Suppressor macrophage treated with lipopolysaccharide for 1 hour (primary cell): ENCODE results near the gene RIN3.

Experiments used
- DNase-seq, 3 donors: peaks; one replicate each; pipeline ENCODE4 v3.0.0-alpha.2; 2020 to 2022

Gene RIN3

DNA sequence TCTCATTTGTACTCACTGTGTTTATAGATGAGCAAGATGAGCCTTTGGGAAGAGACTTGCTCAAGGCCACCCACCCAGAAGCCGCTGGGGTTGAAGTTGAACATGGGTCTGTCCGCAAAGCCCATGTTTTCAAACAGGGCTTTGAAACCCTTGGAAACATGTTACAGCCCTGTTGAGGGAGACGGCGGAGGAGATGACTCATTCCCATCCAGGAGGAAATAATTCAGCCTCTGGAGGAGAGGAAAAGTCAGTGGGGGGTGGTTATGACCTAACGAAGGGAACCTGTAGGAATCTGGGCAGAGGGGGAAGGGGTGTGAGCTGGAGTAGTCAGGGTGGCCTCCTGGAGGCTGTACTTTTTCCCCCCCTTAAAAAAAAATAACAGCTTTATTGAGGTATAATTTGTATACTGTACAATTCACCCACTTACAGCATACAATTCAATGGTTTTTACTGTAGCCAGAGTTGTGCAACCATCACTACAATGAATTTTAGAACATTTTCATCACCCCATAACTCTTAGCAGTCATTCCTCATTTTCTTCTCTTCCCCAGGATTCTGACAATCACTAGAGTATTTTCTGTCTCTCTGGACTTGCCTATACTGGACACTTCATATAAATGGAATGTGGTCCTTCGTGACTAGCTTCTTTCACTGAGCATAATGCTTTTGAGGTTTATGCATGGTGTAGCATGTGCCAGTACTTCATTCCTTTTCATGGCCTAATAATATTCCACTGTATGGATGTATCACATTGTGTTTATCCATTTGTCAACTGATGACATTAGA, 1.9 kb upstream of the RIN3 start:
- peak in 1 of 3 donors; percentile 44 for DNase-seq

DNA sequence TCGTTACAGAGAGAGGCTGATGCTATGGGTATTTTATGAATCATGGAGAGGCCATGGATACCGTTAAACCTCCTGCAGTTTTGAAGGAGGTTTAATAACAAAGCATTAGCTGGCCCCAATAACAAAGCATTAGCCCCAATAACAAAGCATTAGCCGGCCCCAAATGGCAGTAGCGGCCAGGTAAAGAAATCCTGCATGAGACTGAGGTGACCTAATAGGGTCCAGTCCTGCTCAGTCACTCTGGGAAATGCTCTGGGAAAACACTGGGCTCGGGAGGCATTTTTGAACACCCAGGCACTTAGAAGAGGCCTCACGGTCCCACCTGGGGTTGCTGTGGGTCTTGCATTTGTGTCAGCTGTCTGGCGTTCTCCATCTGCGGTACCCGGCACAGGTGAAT, 776 bp upstream of the RIN3 start:
- DNase-seq = no peak

GRCh38 chr14:92513966-92514843, 624 bp downstream of the RIN3 start:
- peak in 1 of 3 donors; percentile 63 for DNase-seq

DNA sequence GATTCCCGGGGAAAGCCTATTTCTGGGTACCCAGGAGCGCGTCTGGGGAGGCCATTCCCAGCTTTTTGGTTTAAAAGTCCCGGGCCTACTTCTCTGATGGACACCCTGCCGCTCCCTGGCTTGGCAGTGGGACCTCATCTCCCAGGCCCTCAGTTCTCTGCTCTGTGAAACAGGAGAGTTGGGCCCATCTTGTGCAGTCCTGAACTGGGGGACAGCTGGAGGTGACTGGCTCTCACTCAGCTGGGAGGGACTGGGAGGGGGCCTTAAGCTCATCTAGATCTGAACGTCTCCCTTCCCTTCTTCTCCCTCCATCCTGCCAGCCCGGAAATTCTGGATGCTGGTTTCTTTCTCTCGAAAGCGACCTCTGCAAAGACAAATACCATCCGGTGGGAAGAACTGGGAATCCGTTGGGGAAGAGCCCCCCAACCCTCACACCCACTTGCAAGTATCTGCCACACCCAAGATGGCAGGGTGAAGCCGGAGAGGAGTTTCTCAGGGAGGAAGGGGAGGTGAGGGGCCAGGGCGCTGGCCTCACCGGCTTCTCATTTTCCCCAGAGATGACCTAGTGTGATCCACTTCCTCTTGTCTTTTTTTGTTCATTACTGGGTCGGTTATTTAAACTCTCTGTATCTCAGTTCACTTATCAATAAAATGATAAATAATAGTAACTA, 1.4 kb downstream of the RIN3 start:
- peak; percentile 44 to 65 (median 58) for DNase-seq

GRCh38 chr14:92515546-92516343, 2.2 kb downstream of the RIN3 start:
- peak; percentile 63 to 70 (median 64) for DNase-seq

DNA sequence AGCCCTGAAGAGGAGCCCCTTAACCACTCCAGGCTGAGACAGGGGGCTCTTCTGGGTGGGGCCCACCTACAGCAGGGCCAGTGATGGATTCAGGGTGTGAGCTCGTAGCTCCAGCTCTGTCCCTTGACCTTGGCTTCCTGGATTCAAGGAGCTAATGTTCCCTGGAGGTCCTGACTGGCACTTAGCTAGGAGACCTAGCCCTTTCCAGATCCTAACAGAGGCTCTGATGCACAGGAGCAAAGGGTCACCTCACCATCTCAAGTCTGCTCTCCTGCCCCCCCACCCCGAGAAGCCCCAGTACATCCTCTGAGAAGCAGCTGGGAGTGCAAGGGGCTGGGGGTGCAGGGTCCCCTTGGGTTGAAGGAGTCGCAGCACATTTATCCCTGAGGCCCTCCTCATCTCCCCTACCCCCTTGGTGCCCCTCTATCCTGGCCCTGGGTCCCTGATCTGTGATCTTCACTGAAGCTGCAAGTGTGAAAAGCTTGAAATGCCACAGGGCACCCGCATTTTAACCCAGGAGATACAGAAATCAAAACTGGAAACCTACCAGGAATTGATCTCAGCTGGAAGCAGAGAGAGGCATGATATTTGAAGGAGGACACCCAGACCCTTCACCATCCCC, 2.9 kb downstream of the RIN3 start:
- DNase-seq = no peak

DNA sequence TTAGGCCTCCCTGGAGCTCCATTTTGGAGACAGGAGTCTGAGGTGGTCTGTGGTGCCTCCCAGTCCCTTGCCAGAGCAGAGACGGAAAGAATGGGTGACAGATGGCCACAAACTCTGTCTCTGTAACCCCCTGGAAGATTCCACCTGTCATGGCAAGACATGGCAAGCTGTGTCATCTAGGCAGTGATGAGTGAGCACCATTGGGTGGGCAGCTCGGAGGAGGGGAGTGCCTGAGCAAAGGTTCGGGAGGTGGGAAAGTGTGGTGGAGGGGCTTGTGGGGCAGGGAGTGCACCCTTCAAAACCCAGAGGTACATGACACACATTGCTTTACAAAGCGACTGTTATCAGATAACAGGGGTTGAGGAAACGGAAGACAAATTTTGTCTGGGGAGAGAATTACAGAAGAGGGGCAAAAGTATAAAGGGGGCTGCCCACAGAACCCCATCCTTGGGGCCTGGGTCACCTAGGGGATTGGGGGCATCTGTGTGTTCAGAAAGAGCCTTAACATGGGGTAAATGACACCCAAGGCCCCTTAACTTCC, 3.5 kb downstream of the RIN3 start:
- no peak for DNase-seq

GRCh38 chr14:92517761-92518160, 4.2 kb downstream of the RIN3 start:
- DNase-seq = no peak

DNA sequence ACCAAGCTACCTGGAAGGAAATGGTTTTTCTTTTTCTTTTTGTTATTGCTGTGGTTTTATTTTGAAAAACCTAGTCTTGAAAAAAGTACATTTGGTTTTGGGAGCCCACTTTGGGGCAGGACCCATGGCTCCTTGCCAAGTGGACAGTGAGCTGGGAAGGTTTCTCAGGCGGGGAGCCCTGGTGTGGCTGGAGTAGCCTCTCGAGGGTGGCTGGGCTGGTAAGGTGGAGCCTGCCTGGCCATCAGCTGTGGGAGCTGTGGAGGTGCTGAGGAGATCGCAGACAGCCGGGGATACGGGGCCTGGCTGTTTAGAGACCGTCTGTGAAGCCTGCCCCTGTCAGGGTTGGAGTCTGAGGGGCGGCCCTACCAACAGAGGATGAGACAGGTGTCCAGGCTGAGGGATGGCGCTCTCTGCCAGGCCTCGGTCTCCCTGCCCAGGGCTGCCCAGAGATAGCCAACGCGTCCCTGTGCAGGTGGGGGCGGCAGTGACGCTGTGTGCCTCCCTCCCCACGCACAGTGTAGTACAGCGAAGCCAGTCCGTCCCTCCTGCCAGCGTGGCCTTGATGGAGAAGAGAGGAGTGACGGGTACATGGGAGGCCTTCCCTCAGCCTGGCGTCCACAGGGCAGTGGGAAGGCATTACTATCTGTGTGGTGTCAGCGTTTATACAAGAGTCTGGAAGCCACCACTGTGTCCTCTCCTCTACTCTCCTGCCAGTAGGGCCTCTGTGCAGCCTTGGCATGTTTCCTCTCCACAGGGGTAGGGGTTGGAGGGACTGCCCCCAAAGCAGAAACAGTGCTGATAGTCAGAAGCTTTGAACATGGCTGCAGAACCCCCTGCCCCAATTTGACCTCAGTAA, 5.9 kb downstream of the RIN3 start:
- no peak for DNase-seq

GRCh38 chr14:92520102-92521057, 6.8 kb downstream of the RIN3 start:
- DNase-seq = no peak

DNA sequence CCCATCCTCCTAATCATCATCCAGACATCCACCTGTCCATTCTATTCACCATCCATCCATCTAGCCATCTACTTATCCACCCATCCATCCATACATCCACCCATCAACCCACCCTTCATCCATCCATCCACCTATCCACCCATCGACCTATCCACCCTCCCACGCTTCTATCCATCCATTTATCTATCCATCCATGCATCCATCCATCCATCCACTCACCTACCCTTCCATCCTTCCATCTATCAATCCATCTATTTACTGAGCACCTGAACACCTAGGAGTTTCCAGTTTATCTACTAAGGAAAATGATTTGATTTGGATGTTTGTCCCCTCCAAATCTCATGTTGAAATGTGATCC, 7.5 kb downstream of the RIN3 start:
- DNase-seq = no peak

GRCh38 chr14:92523752-92524151, 10.2 kb downstream of the RIN3 start:
- DNase-seq = no peak

- peak in 2 of 3 donors; percentile 38 to 50 for DNase-seq
Observed at GRCh38 chr14:92524602-92525185, 11.1 kb downstream of the RIN3 start.

- DNase-seq = no peak
Observed at GRCh38 chr14:92525322-92526095, 11.9 kb downstream of the RIN3 start.

DNA sequence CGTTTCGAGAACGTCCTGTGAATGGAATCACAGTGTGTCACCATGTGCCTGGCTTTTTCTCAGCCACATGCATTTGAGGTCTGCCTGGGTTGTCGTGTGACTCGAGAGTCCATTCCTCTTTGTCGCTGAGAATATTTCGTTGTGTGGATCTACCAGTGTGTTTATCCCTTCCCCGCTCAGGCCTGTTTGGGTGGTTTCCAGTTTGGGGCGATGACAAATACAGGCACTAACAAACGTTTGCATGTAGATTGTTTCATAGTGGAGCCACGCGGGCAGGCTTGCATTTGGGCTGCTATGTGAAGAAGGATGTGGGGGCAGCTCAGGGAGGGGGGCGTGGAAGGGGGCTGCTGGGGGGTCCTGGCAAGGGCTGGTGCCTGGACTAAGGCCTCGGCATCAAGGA, 14.1 kb downstream of the RIN3 start:
- peak; percentile 70 to 74 (median 70) for DNase-seq

GRCh38 chr14:92528486-92529100, 15.0 kb downstream of the RIN3 start:
- DNase-seq = no peak

DNA sequence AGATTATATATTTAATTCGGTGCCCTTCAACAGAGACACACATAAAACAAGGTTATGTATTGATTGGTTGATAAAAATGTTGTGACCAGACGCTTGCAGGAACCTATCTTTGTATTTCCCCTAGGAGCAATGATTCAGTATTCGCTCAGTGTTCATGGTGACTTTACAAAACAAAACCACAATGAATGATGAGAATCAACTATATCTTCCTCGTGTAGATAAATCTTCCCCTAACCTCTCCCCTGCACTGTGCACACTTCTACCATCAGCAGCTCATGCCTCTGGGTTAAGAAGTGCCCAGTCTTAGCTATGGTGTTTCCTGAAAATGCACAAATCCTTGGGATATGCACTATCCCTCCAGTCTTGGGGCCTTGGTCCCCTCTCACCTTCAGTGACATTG, 16.3 kb downstream of the RIN3 start:
- peak; percentile 56 to 83 (median 70) for DNase-seq
